Measurements from ENCODE around the gene BCAS3.

The BCAS3 gene

GRCh38 chr17:60887614-60888028 lies 210.0 kb downstream of the BCAS3 start:
- H3K4me3 ChIP-seq (replicated peaks; ENCODE audit: low read depth, low read length): peak overlapping the region; percentile 9
- no peak for TF ChIP-seq CTCF (IDR thresholded peaks at IDR 0.05; ENCODE audit: low read length, missing control alignments)

GRCh38 chr17:60888812-60889709 lies 211.4 kb downstream of the BCAS3 start:
- no peak for TF ChIP-seq CTCF (IDR thresholded peaks at IDR 0.05; ENCODE audit: low read length, missing control alignments)
- no peak for DNase-seq (ENCODE audit: low read depth)
- no peak overlapping the region for H3K4me3 ChIP-seq (replicated peaks; ENCODE audit: low read depth, low read length)

More at GRCh38 chr17:60887614-60888028, 210.0 kb downstream of the BCAS3 start:
- DNase-seq (ENCODE audit: low read depth): no peak

GRCh38 chr17:60891149-60891548 lies 213.5 kb downstream of the BCAS3 start:
- no peak for DNase-seq (ENCODE audit: low read depth)
- H3K4me3 ChIP-seq (replicated peaks; ENCODE audit: low read depth, low read length): no peak overlapping the region
- no peak for TF ChIP-seq CTCF (IDR thresholded peaks at IDR 0.05; ENCODE audit: low read length, missing control alignments)

- DNase-seq (ENCODE audit: low read depth): no peak
- no peak for TF ChIP-seq CTCF (IDR thresholded peaks at IDR 0.05; ENCODE audit: low read length, missing control alignments)
- no peak overlapping the region for H3K4me3 ChIP-seq (replicated peaks; ENCODE audit: low read depth, low read length)
These were observed 215.8 kb downstream of the BCAS3 start for GRCh38 chr17:60893475-60893874.

GRCh38 chr17:60896996-60897395 lies 219.3 kb downstream of the BCAS3 start:
- no peak for TF ChIP-seq CTCF (IDR thresholded peaks at IDR 0.05; ENCODE audit: low read length, missing control alignments)
- DNase-seq (ENCODE audit: low read depth): no peak
- no peak overlapping the region for H3K4me3 ChIP-seq (replicated peaks; ENCODE audit: low read depth, low read length)

GRCh38 chr17:60899115-60899514 lies 221.5 kb downstream of the BCAS3 start:
- TF ChIP-seq CTCF (IDR thresholded peaks at IDR 0.05; ENCODE audit: low read length, missing control alignments): no peak
- DNase-seq (ENCODE audit: low read depth): no peak
- no peak overlapping the region for H3K4me3 ChIP-seq (replicated peaks; ENCODE audit: low read depth, low read length)

- H3K4me3 ChIP-seq (replicated peaks; ENCODE audit: low read depth, low read length): no peak overlapping the region
- no peak for DNase-seq (ENCODE audit: low read depth)
- no peak for TF ChIP-seq CTCF (IDR thresholded peaks at IDR 0.05; ENCODE audit: low read length, missing control alignments)
These were observed 223.0 kb downstream of the BCAS3 start for GRCh38 chr17:60900688-60901087.
